Small intestine (tissue), 7 donors: ENCODE results near the gene GRIK1. TPM values are rescaled to one million over a fixed set of nuclear protein-coding genes. Genes with fewer than 3 reads are reported as not detected.
"Not testable (repeated sequence)": the region's sequence is repeated elsewhere in the genome, so short reads cannot be mapped to it uniquely, and the experiment has no call there.

Source experiments
- DNase-seq, 2 donors: peaks; one replicate each; pipeline versions ENCODE4 v3.0.0 to v3.0.0-alpha.2; 2013
- FAIRE-seq: peaks from 2 replicates; lab custom pipeline; 2012; peaks lifted over from hg19 to GRCh38; lab: Jason Lieb, UNC
- H3K27ac ChIP-seq, 3 donors: one replicate each; pipeline ENCODE4 v1.5.1; 2013; ENCODE audit warnings: low read length in 2 of 3, mild to moderate bottlenecking in 2 of 3, control low read depth in 1 of 3, inconsistent platforms in 1 of 3, low read depth in 1 of 3, moderate library complexity in 1 of 3
- H3K27me3 ChIP-seq, 3 donors: one replicate each; pipeline ENCODE4 v1.6.1; 2013; ENCODE audit warnings: low read length in 3 of 3, inconsistent platforms in 1 of 3; ENCODE audit not compliant: control insufficient read depth in 3 of 3, insufficient read depth in 3 of 3
- H3K36me3 ChIP-seq, 3 donors: one replicate each; pipeline ENCODE4 v1.6.1; 2013; ENCODE audit warnings: low read length in 3 of 3, inconsistent platforms in 1 of 3, low read depth in 1 of 3, mild to moderate bottlenecking in 1 of 3, moderate library complexity in 1 of 3; ENCODE audit not compliant: control insufficient read depth in 3 of 3, insufficient read depth in 2 of 3
- H3K4me1 ChIP-seq, 3 donors: one replicate each; pipeline ENCODE4 v1.6.1; 2013; ENCODE audit warnings: low read length in 2 of 3, inconsistent platforms in 1 of 3, low read depth in 1 of 3, mild to moderate bottlenecking in 1 of 3, moderate library complexity in 1 of 3; ENCODE audit not compliant: control insufficient read depth in 3 of 3, insufficient read depth in 2 of 3
- H3K4me3 ChIP-seq, 3 donors: one replicate each; pipeline ENCODE4 v1.5.1; 2013; ENCODE audit warnings: low read length in 3 of 3, control low read depth in 1 of 3, inconsistent platforms in 1 of 3, low read depth in 1 of 3, mild to moderate bottlenecking in 1 of 3, moderate library complexity in 1 of 3
- H3K9me3 ChIP-seq, 2 donors: one replicate each; pipeline ENCODE4 v1.6.1; 2013; ENCODE audit warnings: low read depth in 1 of 2, low read length in 1 of 2; ENCODE audit not compliant: control insufficient read depth in 2 of 2, insufficient read depth in 1 of 2
- WGBS, 3 donors: extraction: QIAGEN DNeasy Blood & Tissue Kit; methylation state at CpG; one replicate each; pipeline ENCODE4 v1.1.7; 2013; 5-methylcytosine and 5-hydroxymethylcytosine counted together
- polyA plus RNA-seq, 4 donors: library from polyadenylated mRNA; stranded (reverse) in 3 of 4; unstranded in 1 of 4; fragments of 200-250 nt in 3 of 4; fragments of 120-200 nt in 1 of 4; gene quantifications; one replicate each; pipeline versions ENCODE4 v1.2.1 to v1.2.3, GENCODE V29; 2013
- donor health status: healthy with polysubstance abuse.
- donor health status: control.
- donor health status: control.
- donor health status: Bipolar disorder and iron deficiency.
- donor health status: healthy.

GRIK1 gene
- polyA plus RNA-seq, 4 donors, result 0.24 to 0.37 TPM; not detected in 2

DNA sequence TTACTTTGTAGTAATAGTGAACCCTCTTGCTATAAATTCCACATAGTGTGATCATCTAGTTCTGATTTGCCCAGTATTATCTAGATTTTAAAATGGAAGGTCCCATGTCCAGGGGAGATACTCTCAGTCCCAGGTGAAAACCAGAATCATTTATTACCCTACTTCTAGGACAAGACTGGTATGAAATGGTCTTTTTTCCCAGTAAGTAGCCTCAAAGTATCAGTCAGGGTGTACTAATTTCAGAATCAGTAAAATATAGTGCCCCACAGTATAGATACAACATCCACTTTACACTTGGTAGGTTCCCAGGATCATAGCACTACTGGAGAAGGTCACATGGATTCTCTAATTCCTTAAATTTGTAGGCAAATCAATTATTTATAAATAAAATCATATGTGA, 318.3 kb downstream of the GRIK1 start:
- H3K4me3 ChIP-seq, result no peak overlapping the region
- H3K27ac ChIP-seq, result no peak overlapping the region
- H3K36me3 ChIP-seq, result no peaks in the 10 kb centered on the region
- FAIRE-seq (no peak), DNase-seq (no peak)
- no peaks in the 10 kb centered on the region for H3K27me3 ChIP-seq
- H3K4me1 ChIP-seq, result no peaks in the 10 kb centered on the region
- H3K9me3 ChIP-seq, result peaks cover 0 to 2% of the 10 kb centered on the region in 2 donors

DNA sequence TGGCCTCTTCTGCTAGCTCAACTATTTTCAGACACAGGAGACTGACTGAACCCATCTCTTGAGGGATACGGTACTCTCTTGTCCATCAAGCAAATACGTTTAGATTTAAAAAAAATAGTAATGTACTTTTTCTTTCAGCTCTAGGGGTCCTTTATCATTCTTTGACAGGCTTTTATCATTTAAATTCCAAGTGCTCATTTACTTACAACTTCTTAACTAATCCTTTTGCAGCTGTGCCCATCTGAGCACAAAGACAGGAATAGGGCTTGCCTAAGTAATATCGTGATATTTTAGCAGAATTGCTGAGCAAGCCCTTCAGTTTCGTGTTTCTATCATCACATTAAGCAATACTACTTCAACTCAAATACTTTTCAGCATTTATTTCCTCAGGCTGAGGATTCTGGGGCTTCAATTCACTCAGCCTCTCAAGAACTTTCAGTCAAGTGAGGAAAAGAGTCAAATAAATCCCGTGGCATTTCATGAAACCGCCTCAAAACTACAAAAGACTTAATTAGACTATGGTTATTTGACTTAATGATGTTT, 323.5 kb downstream of the GRIK1 start:
- H3K4me1 ChIP-seq, result no peaks in the 10 kb centered on the region
- WGBS, 3 donors, result 51 to 68% (median 66%) methylated on average over 6 of the region's 6 CpGs
- H3K36me3 ChIP-seq, result no peaks in the 10 kb centered on the region
- FAIRE-seq (no peak), DNase-seq (no peak)
- H3K27me3 ChIP-seq, result no peaks in the 10 kb centered on the region
- no peaks in the 10 kb centered on the region for H3K9me3 ChIP-seq
- H3K27ac ChIP-seq, result no peak overlapping the region
- no peak overlapping the region for H3K4me3 ChIP-seq

GRCh38 chr21:29613877-29614276, 325.9 kb downstream of the GRIK1 start:
- WGBS, 3 donors, result 84 to 87% (median 86%) methylated on average over 3 of the region's 3 CpGs
- FAIRE-seq, result no peak
- H3K27me3 ChIP-seq, result no peaks in the 10 kb centered on the region
- no peaks in the 10 kb centered on the region for H3K4me1 ChIP-seq
- no peak for DNase-seq
- no peaks in the 10 kb centered on the region for H3K36me3 ChIP-seq
- no peak overlapping the region for H3K4me3 ChIP-seq
- no peak overlapping the region for H3K27ac ChIP-seq
- H3K9me3 ChIP-seq, result no peaks in the 10 kb centered on the region

DNA sequence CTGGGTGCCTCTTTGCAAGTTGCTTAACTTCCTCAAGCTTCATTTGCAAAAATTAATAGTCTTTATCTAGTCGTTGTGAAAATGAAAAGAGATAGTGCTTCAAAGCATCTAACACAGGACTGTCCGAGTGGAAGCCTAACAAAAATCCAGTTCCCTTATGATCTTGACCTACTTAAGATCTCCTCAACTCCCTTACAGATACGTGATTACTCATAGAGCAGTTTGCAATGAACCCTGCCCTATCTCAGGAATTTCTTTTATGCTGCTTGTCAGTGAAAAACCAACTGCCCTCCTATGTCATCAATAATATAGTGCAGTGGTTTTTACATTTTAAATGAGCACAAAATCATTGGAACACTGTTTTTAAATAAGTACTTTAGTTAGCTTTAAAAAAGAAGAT, 326.8 kb downstream of the GRIK1 start:
- no peaks in the 10 kb centered on the region for H3K4me1 ChIP-seq
- no peaks in the 10 kb centered on the region for H3K27me3 ChIP-seq
- H3K9me3 ChIP-seq, result no peaks in the 10 kb centered on the region
- 11 to 36% (median 17%) methylated on average over 3 of the region's 3 CpGs for WGBS, 3 donors
- H3K27ac ChIP-seq, result no peak overlapping the region
- no peak overlapping the region for H3K4me3 ChIP-seq
- DNase-seq (peak; percentile 9 to 26), FAIRE-seq (no peak)
- H3K36me3 ChIP-seq, result no peaks in the 10 kb centered on the region

- H3K9me3 ChIP-seq, result no peaks in the 10 kb centered on the region
- WGBS, 3 donors, result 33 to 77% (median 59%) methylated on average over 2 of the region's 2 CpGs
- FAIRE-seq, result no peak
Observed at GRCh38 chr21:29610779-29611360, 328.9 kb downstream of the GRIK1 start.

GRCh38 chr21:29606613-29607012, 333.2 kb downstream of the GRIK1 start:
- no peaks in the 10 kb centered on the region for H3K4me1 ChIP-seq
- DNase-seq, result no peak
- H3K27me3 ChIP-seq, result no peaks in the 10 kb centered on the region
- no peak overlapping the region for H3K4me3 ChIP-seq
- H3K36me3 ChIP-seq, result no peaks in the 10 kb centered on the region
- FAIRE-seq, result no peak
- H3K27ac ChIP-seq, result no peak overlapping the region
- H3K9me3 ChIP-seq, result no peaks in the 10 kb centered on the region
- 83 to 93% (median 88%) methylated on average over 3 of the region's 3 CpGs for WGBS, 3 donors

More at GRCh38 chr21:29610779-29611360, 328.9 kb downstream of the GRIK1 start:
- DNase-seq, result no peak
- Histone ChIP-seq H3K4me3 (no peak overlapping the region), H3K36me3 (no peaks in the 10 kb centered on the region), H3K27me3 (no peaks in the 10 kb centered on the region), H3K4me1 (no peaks in the 10 kb centered on the region), H3K27ac (no peak overlapping the region)

GRCh38 chr21:29605219-29605618, 334.6 kb downstream of the GRIK1 start:
- not testable (repeated sequence) for H3K4me3 ChIP-seq, H3K4me1 ChIP-seq, FAIRE-seq, H3K36me3 ChIP-seq, H3K27ac ChIP-seq, DNase-seq, H3K9me3 ChIP-seq, H3K27me3 ChIP-seq
- WGBS, 3 donors, result 65 to 80% (median 74%) methylated on average over 3 of the region's 3 CpGs

- FAIRE-seq, result no peak
- no peaks in the 10 kb centered on the region for H3K9me3 ChIP-seq
- H3K36me3 ChIP-seq, result no peaks in the 10 kb centered on the region
- H3K27ac ChIP-seq, result no peak overlapping the region
- 79 to 83% (median 83%) methylated on average over 4 of the region's 4 CpGs for WGBS, 3 donors
- no peaks in the 10 kb centered on the region for H3K4me1 ChIP-seq
- no peaks in the 10 kb centered on the region for H3K27me3 ChIP-seq
- no peak overlapping the region for H3K4me3 ChIP-seq
- DNase-seq, result no peak
Observed at GRCh38 chr21:29604076-29604475, 335.7 kb downstream of the GRIK1 start.

- H3K27ac ChIP-seq, result no peak overlapping the region
- no peaks in the 10 kb centered on the region for H3K9me3 ChIP-seq
- DNase-seq (no peak), FAIRE-seq (no peak)
- 87 to 93% (median 91%) methylated on average over 4 of the region's 4 CpGs for WGBS, 3 donors
- no peaks in the 10 kb centered on the region for H3K36me3 ChIP-seq
- no peaks in the 10 kb centered on the region for H3K27me3 ChIP-seq
- no peaks in the 10 kb centered on the region for H3K4me1 ChIP-seq
- no peak overlapping the region for H3K4me3 ChIP-seq
Observed at GRCh38 chr21:29601047-29601446, 338.7 kb downstream of the GRIK1 start.
